Fibroblast of the aortic adventitia (primary cell): ENCODE results near the gene IL16. TPM values are rescaled to one million over a fixed set of nuclear protein-coding genes. Genes with fewer than 3 reads are reported as not detected.
A peak's percentile ranks its signal among the peaks of the same experiment; 100 is the strongest.

Source experiments
- DNase-seq: peaks from one replicate; pipeline ENCODE4 v3.0.0-alpha.2; 2010; ENCODE audit warnings: low read depth
- H3K4me3 ChIP-seq: 2 replicates; pipeline ENCODE4 v1.5.1; 2011; ENCODE audit warnings: low read depth, mild to moderate bottlenecking, control low read depth, low read length, moderate library complexity
- CTCF ChIP-seq: IDR thresholded peaks from 2 replicates; pipeline ENCODE4 v1.5.1; 2011; ENCODE audit warnings: mild to moderate bottlenecking, low read length, control low read depth, inconsistent platforms; ENCODE audit not compliant: insufficient read depth
- total RNA-seq: library from RNA; depleted of rRNA; stranded (reverse); fragments of >200 nt; gene quantifications from 2 replicates; pipeline ENCODE4 v1.2.3, GENCODE V29; 2012; ENCODE audit warnings: low replicate concordance

Gene IL16
- total RNA-seq, 1 donor, result 1.4 TPM

- peak; percentile 7 for DNase-seq
- H3K4me3 ChIP-seq, result no peak overlapping the region
- TF ChIP-seq CTCF, result no peak
Observed at GRCh38 chr15:81362790-81363189, 166.1 kb downstream of the IL16 start.

- peak; percentile 32 for DNase-seq
- TF ChIP-seq CTCF, result no peak
Observed at GRCh38 chr15:81363276-81363675, 166.6 kb downstream of the IL16 start.

More at GRCh38 chr15:81363276-81363675, 166.6 kb downstream of the IL16 start:
- no peak overlapping the region for H3K4me3 ChIP-seq

Other genes starting within 250 kb of the IL16 start
- gene MESD, start 207.1 kb upstream of the IL16 start, total RNA-seq, result 18.9 and 25.8 TPM in 2 replicates
- gene TLNRD1, start 196.0 kb upstream of the IL16 start, total RNA-seq, result 9.3 and 10.5 TPM in 2 replicates
- gene CFAP161, start 62.6 kb upstream of the IL16 start, total RNA-seq, result 4.0 TPM in 1 of 2 replicates, not detected in the other
- 6.1 and 8.8 TPM in 2 replicates for gene STARD5, start 127.3 kb downstream of the IL16 start, total RNA-seq
- under 0.01 TPM in 1 of 2 replicates, not detected in the other for gene TMC3, start 177.3 kb downstream of the IL16 start, total RNA-seq